ENCODE measurements around the gene PDE7B. TPM values are rescaled to one million over a fixed set of nuclear protein-coding genes. Genes with fewer than 3 reads are reported as not detected.

Gene PDE7B
- total and polyA plus RNA-seq, 2 of the 13 experiments (the other 11 are each of a cell fraction or from before 2014, with no cell fraction given): not detected

GRCh38 chr6:136103763-136104311, 252.3 kb downstream of the PDE7B start:
- no TSS peak for BruUV-seq (replicated peaks)
- in situ Hi-C loops (cut with HindIII; ENCODE audit: extremely low pct_ligation_motif_present, low pct_unique_long_range_greater_than_20kb) (no loop called here), intact Hi-C loops (cut with micrococcal nuclease; ENCODE audit: unreplicated experiment) (no loop called here)
- no peaks in the 10 kb centered on the region for H3K79me2 ChIP-seq (ENCODE audit: insufficient read depth, low read length)
- 20% methylated on average over 7 of the region's 7 CpGs for WGBS (ENCODE audit: low lambda C conversion rate)
- H3K9ac ChIP-seq (ENCODE audit: insufficient read depth, low read depth, low read length): no peak overlapping the region
- peak; percentile 73 for ATAC-seq
- H3K4me2 ChIP-seq (ENCODE audit: low read depth, low read length): no peak overlapping the region
- no peak overlapping the region for H3K27ac ChIP-seq (ENCODE audit: extremely low read length, insufficient read depth, low read length)
- DNase-seq (ENCODE audit: low spot score): peak; percentile 38
- no peaks in the 10 kb centered on the region for H3K36me3 ChIP-seq (replicated peaks in 1 of 2; ENCODE audit: control insufficient read depth in 1 of 2, insufficient read depth in 2 of 2, low read length in 2 of 2)
- CTCF ChIA-PET (ENCODE audit: low intra/inter-chr PET ratio, low total read pairs): no interaction called here
- H3K4me3 ChIP-seq (replicated peaks in 1 of 3; ENCODE audit: insufficient read depth in 1 of 3, low read depth in 2 of 3, low read length in 3 of 3): no peak overlapping the region
- TF ChIP-seq YY1 (IDR thresholded peaks at IDR 0.05; ENCODE audit: insufficient read depth, insufficient replicate concordance, low read depth, low read length): no peak
- TF ChIP-seq RBM39 (IDR thresholded peaks at IDR 0.05; ENCODE audit: low read depth, low read length, poor library complexity, severe bottlenecking): no peak
- TF ChIP-seq HOXA9 (CRISPR knock-in tag; IDR thresholded peaks at IDR 0.05; ENCODE audit: borderline replicate concordance): no peak
- TF ChIP-seq ESRRA (CRISPR knock-in tag; IDR thresholded peaks at IDR 0.05; ENCODE audit: low read depth): peak; percentile 84
- no peak for TF ChIP-seq ZNF101 (CRISPR knock-in tag; IDR thresholded peaks at IDR 0.05; ENCODE audit: borderline replicate concordance, low read depth)
- TF ChIP-seq ZBTB39 (CRISPR knock-in tag; IDR thresholded peaks at IDR 0.05): no peak
- peak; percentile 63; the same call in 1 of the 2 replicates for TF ChIP-seq RARA (CRISPR knock-in tag; IDR thresholded peaks at IDR 0.05)
- no peak for TF ChIP-seq USF2 (IDR thresholded peaks at IDR 0.05; ENCODE audit: low read depth, low read length)
- peak; percentile 51; the same call in 1 of the 2 replicates for TF ChIP-seq USF2 (CRISPR knock-in tag; IDR thresholded peaks at IDR 0.05; ENCODE audit: borderline replicate concordance)
- 0 out of 2 replicates have a peak, but pooled peaks have one; percentile 27 for TF ChIP-seq TARDBP (CRISPR knock-in tag; IDR thresholded peaks at IDR 0.05)
- no peak for TF ChIP-seq JDP2 (CRISPR knock-in tag; IDR thresholded peaks at IDR 0.05; ENCODE audit: borderline replicate concordance)
- TF ChIP-seq TEAD3 (CRISPR knock-in tag; optimal IDR thresholded peaks at IDR 0.05; ENCODE audit: borderline replicate concordance): peak; percentile 34
- POLR2A ChIA-PET: interaction anchor here (1.1 kb wide), 1 partner anchor 186 kb away, joined by 3 read pairs; the partner anchor contains the start of gene BCLAF1
- no peaks in the 10 kb centered on the region for H4K20me1 ChIP-seq (ENCODE audit: insufficient read depth, low read length)
- no peaks in the 10 kb centered on the region for H3K27me3 ChIP-seq (ENCODE audit: control insufficient read depth in 1 of 2, insufficient read depth in 2 of 2, low read length in 2 of 2)
- no peak overlapping the region for H2AFZ ChIP-seq (ENCODE audit: low read length)
- FAIRE-seq: no peak
- peaks cover 9% of the 10 kb centered on the region; the same call in 1 of the 2 replicates for H3K4me1 ChIP-seq (ENCODE audit: insufficient read depth, low read length)
- no peaks in the 10 kb centered on the region for H3K9me3 ChIP-seq (ENCODE audit: low read length)
